Sigmoid colon (tissue), 4 donors: Measurements from ENCODE around the gene AHCYL2.

Experiments used
- CTCF ChIP-seq, 4 experiments: fragments of 450-650 bp in 3 of 4; fragments of 200-600 bp in 1 of 4; IDR thresholded peaks; one replicate each; pipeline ENCODE4 v1.5.1; 2016 to 2019; ENCODE audit warnings: antibody characterized with exemption in 4 of 4, mild to moderate bottlenecking in 3 of 4, moderate library complexity in 2 of 4
- POLR2A ChIP-seq, 2 donors: fragments of 450-650 bp; IDR thresholded peaks; one replicate each; pipeline ENCODE4 v1.6.1; 2016; ENCODE audit warnings: antibody characterized with exemption in 2 of 2, mild to moderate bottlenecking in 2 of 2, moderate library complexity in 2 of 2
- POLR2AphosphoS5 ChIP-seq, 4 donors: sonication (generic); formaldehyde crosslinking; IDR thresholded peaks; one replicate each; pipeline ENCODE4 v1.6.1; 2017; ENCODE audit warnings: antibody characterized with exemption in 4 of 4

GRCh38 chr7:129203050-129203741 lies 21.6 kb upstream of the AHCYL2 start:
- TF ChIP-seq CTCF (IDR thresholded peaks at IDR 0.05) = no peak
- TF ChIP-seq POLR2A (IDR thresholded peaks at IDR 0.05) = no peak
- TF ChIP-seq POLR2AphosphoS5 (IDR thresholded peaks at IDR 0.05) = no peak
